Measurements from ENCODE around the gene ZBTB7C. TPM values are rescaled to one million over a fixed set of nuclear protein-coding genes. Genes with fewer than 3 reads are reported as not detected.

Gene ZBTB7C
- polyA plus RNA-seq, 4 donors: 13.1 to 41.1 (median 17.4) TPM

DNA sequence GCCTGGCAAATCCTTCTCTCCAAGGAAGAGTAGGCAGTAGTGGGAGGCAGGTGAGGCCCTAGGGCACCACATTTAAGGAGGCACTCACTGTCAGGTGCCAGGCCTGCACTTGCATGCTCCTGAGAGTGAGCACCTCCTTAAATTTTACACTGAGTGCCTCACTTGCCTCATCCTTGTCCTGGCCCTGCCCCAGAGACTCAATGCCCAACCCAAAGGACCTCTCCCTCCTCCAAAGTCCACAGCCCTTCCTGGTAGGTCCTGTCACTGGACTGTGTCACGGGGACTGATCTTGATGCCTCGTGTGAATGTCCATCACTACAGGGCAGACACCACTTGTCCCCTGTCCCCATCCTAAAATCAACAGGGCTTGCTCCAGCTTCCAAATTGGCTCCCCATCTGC lies 235.6 kb downstream of the ZBTB7C start:
- DNase-seq (ENCODE audit: low read depth in 4 of 4, low spot score in 3 of 4): no peak

DNA sequence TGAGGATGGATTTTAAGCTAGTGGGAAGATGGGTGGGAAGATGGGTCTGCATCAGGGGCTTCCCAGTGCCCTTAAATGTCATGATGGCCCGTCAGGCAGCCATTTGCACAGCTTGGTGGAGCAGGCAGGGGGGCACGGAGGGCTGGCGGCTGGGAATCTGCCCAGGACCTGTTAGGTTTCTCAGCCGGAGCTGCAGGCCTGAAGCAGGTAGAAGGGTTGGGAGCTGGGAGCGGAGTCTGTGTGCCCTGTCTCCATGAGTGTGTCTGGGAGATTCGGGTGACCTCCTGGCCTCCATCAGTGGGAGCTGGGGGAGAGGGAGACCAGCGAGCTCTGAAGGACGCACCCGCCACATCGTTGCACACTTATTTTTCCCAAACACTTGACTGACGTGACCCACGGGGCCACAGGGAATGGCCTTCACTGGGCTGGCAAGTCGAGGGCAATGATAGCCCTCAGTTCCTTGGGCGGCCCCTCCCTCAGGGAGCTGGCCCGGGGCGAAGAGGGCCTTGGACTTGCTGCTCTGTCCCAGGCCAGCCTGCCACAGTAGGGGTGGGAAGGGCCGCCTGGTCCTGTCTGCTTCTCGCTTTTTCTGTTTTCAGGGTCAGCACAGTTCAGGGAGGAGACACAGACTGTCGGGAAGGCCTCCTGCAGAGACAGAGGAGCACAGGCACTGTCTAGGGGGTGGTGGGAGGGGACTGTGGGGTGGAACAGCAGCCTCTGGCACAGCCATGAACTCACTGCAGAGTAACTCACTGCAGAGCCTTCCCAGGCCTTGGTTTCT lies 236.8 kb downstream of the ZBTB7C start:
- DNase-seq (ENCODE audit: low read depth in 4 of 4, low spot score in 3 of 4): no peak

- DNase-seq (ENCODE audit: low read depth in 4 of 4, low spot score in 3 of 4): no peak
Observed at GRCh38 chr18:48171490-48172188, 237.5 kb downstream of the ZBTB7C start.

GRCh38 chr18:48170651-48171050 lies 238.5 kb downstream of the ZBTB7C start:
- DNase-seq (ENCODE audit: low read depth in 4 of 4, low spot score in 3 of 4): no peak

DNA sequence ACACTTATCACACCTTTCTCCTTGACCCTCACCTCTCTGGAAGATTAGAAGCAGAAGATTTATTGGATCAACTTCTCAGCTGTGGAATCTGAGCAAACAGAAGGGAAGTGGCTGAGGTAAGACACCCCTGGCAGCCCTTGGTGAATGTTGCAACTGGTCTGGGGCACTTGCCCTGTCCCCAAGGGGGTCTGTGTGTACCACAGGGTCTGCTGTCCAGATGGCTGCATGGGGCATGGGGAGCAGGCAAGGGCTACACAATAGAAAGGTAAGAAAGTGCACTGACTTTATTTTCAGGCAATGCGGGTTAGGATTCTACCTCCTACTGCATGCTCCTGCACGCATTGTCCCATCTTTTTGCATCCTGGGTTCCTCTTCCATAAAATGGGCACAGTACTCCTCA lies 240.3 kb downstream of the ZBTB7C start:
- DNase-seq (ENCODE audit: low read depth in 4 of 4, low spot score in 3 of 4): no peak

GRCh38 chr18:48167897-48168253 lies 241.3 kb downstream of the ZBTB7C start:
- no peak for DNase-seq (ENCODE audit: low read depth in 4 of 4, low spot score in 3 of 4)

- no peak for DNase-seq (ENCODE audit: low read depth in 4 of 4, low spot score in 3 of 4)
Observed at GRCh38 chr18:48166336-48166875, 242.8 kb downstream of the ZBTB7C start.

- no peak for DNase-seq (ENCODE audit: low read depth in 4 of 4, low spot score in 3 of 4)
Observed at GRCh38 chr18:48165111-48165866, 243.9 kb downstream of the ZBTB7C start.

DNA sequence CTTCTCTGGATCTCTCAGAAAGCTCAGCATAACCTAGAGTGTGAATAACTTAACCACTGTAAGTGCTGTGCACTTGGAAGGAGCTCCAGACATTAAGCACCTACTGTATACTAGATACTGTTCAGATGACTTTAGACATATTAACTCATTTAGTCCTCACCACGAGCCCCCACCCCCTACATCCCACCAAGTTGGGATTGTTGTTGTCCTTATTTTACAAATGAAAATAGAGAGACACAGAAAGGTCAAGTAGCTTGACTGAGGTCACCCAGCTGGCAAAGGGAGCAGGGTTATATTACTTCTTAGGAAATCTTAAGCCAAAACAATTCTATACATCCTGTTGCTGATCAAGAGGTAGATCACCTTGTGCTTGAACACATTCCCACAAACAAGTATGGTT lies 244.5 kb downstream of the ZBTB7C start:
- DNase-seq (ENCODE audit: low read depth in 4 of 4, low spot score in 3 of 4): no peak

GRCh38 chr18:48164116-48164515 lies 245.1 kb downstream of the ZBTB7C start:
- no peak for DNase-seq (ENCODE audit: low read depth in 4 of 4, low spot score in 3 of 4)

- no peak for DNase-seq (ENCODE audit: low read depth in 4 of 4, low spot score in 3 of 4)
Observed at GRCh38 chr18:48163738-48164115, 245.5 kb downstream of the ZBTB7C start.

GRCh38 chr18:48162956-48163737 lies 246.0 kb downstream of the ZBTB7C start:
- no peak for DNase-seq (ENCODE audit: low read depth in 4 of 4, low spot score in 3 of 4)

GRCh38 chr18:48161911-48162698 lies 247.1 kb downstream of the ZBTB7C start:
- DNase-seq (ENCODE audit: low read depth in 4 of 4, low spot score in 3 of 4): no peak

DNA sequence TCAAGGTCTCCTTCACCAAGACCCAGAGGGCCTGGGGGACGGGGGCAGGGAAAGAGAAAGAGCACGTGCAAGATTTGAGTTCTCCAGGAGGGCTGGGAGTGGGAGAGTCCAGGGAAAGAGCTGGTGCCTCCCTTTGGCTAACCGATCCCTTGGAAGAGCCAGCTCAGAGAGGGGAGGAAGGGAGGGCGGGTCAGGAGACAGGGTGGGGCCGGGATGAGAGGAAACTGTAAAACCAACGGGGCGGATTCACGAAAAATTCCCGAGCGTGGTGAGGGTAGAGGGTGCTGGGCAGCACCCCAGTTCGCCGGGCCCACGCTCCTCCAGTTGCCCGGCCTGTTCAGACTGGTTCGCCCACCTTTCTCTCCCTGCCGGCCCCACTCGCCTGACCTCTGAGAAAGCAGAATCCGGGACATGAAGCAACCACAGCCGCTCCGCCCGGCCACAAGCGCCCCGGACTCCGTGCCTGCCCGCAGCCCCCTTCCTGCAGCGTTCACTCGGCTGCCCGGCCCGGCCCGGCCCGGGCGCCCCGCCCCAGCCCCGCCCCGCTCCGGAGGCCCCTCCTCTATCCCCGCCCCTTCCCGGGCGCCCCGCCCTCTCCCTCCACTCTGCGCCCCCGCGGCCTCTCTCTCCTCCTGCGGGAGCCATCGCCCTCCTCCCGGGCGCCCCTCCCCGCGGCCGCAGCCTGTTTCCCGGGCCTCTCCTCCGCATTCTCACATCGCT lies 247.8 kb downstream of the ZBTB7C start:
- peak in 3 of 4 donors; percentile 72 to 77 (median 73) for DNase-seq (ENCODE audit: low read depth in 4 of 4, low spot score in 3 of 4)

DNA sequence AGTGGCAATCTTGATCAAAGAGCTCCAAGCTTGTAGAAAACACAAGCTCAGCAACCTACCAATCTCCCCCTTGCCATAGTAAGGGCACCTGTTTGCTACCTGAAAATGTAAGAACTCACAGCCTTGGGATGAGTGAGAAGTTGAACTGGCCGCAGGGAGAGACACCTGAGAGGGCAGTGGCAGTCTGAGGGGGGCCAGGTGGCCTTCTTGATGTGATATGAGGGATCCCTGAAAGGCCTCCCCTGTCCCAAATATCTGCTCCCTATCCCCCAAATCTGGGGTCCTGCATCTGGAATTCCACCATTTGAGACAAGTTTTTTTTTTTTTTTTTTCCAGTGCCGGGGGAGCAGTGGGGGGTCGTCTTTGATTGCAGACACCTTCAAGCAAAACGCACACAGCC lies 248.6 kb downstream of the ZBTB7C start:
- DNase-seq (ENCODE audit: low read depth in 4 of 4, low spot score in 3 of 4): no peak

DNA sequence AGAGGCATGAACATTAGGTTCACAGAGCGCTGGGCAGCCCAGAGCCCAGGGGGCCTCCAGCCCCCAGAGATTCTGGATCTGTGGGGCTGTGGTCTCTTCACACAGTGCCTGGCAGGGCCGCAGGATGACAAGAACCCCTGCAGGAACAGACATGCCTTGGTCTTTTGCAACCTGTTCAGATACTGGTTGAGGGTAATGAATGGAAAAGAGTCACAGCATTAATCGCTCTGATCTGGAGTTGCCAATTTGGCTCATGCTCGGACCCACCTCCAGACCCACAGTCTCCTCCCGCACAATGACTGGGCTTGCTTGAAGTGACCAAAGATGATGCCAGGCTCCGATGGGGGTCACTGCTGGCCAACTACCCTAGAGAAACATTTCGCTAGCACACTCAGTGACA lies 249.4 kb downstream of the ZBTB7C start:
- DNase-seq (ENCODE audit: low read depth in 4 of 4, low spot score in 3 of 4): no peak

GRCh38 chr18:48158721-48159120 lies 250.5 kb downstream of the ZBTB7C start:
- DNase-seq (ENCODE audit: low read depth in 4 of 4, low spot score in 3 of 4): no peak

DNA sequence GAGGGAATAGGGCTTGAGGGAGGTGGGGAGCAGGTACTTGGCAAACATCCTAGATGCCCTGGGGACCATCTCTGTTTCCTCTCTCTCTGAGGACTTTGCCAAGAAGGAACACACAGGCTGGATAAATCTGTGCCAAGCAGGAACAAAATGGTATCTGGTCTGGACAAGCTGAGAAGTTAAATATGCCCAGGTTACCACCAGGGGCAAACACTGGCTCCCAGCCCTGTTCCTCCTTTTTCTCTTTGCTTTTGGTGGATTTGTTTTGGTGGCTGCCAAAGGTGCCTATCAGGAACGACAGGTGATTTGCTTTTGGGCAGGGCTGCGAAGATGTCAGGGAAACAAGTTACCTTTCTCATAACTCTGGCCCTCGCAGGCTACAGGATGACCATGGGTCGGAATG lies 251.2 kb downstream of the ZBTB7C start:
- DNase-seq (ENCODE audit: low read depth in 4 of 4, low spot score in 3 of 4): no peak

DNA sequence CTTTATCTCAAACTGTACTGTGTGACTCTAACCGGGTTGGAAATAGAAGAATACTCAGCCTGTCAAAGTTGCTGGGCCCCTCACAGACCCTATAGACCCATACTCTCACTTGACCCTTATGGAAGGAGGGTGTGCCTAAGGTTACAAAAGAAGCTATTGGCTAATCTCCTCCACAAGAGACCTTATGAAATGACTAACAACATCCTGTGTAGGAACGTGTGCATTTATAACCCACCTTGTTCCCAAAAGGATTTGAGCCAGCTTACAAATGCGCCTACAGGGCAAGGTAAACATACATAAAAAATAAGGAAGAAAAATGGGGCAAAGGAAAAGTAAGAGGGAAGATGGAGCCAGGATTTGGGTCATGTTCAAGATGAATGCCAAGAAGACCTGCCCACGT lies 253.3 kb downstream of the ZBTB7C start:
- DNase-seq (ENCODE audit: low read depth in 4 of 4, low spot score in 3 of 4): no peak
